A549 treated with DMSO at 1 μM for 4 hours (cell line): ENCODE results near the gene ANKRD20A1. TPM values are rescaled to one million over a fixed set of nuclear protein-coding genes. Genes with fewer than 3 reads are reported as not detected.

Experiments used
- total RNA-seq: library from RNA; stranded (reverse); fragments of 200-300 nt; extraction: Qiagen RNA extraction; gene quantifications from 5 replicates; pipeline ENCODE4 v1.2.3, GENCODE V29; 2022; ENCODE audit warnings: low read depth

Gene ANKRD20A1
- 0.67 to 1.2 TPM (median 1.0 TPM) in 5 replicates for total RNA-seq

GRCh38 chr9:67858871-67859270, at the start of gene ANKRD20A1:
TSS of gene ANKRD20A1 (plus strand) at chr9:67858931. CDS start at chr9:67859427, 496 bp downstream.

